ENCODE measurements around the gene TLE6.
A peak's percentile ranks its signal among the peaks of the same experiment; 100 is the strongest.

TLE6 gene

DNA sequence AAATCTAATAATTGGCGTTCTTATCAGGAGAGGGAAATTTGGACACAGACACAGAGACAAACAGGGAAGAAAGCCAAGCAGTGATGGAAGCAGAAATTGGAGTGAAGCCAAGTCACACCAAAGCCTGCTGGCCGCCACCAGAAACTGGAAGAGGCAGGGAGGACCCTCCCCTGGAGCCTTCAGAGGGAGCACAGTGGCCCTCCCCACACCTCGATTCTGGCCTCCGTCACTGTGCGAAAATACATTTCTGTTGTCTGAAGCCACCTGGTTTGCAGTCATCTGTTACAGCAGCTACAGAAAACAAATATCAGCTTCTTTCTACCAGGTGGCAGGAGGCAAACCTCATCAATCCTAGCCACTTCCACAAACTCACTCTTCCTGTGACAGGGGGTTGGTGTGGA is 8.3 kb upstream of the TLE6 start:
- H3K27me3 ChIP-seq (ENCODE audit: control insufficient read depth, low read length): no peaks in the 10 kb centered on the region
- peak overlapping the region; percentile 65 for H3K4me3 ChIP-seq (ENCODE audit: low read length)
- no peaks in the 10 kb centered on the region for H4K20me1 ChIP-seq (ENCODE audit: control insufficient read depth, insufficient read depth, low read depth, low read length)
- TF ChIP-seq EZH2phosphoT487 (IDR thresholded peaks at IDR 0.05; ENCODE audit: borderline replicate concordance, low read length): no peak
- TF ChIP-seq, protein P1, sequence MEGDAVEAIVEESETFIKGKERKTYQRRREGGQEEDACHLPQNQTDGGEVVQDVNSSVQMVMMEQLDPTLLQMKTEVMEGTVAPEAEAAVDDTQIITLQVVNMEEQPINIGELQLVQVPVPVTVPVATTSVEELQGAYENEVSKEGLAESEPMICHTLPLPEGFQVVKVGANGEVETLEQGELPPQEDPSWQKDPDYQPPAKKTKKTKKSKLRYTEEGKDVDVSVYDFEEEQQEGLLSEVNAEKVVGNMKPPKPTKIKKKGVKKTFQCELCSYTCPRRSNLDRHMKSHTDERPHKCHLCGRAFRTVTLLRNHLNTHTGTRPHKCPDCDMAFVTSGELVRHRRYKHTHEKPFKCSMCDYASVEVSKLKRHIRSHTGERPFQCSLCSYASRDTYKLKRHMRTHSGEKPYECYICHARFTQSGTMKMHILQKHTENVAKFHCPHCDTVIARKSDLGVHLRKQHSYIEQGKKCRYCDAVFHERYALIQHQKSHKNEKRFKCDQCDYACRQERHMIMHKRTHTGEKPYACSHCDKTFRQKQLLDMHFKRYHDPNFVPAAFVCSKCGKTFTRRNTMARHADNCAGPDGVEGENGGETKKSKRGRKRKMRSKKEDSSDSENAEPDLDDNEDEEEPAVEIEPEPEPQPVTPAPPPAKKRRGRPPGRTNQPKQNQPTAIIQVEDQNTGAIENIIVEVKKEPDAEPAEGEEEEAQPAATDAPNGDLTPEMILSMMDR (IDR thresholded peaks at IDR 0.05; ENCODE audit: low read depth, low read length, poor library complexity, severe bottlenecking): no peak
- no peaks in the 10 kb centered on the region for H3K9me2 ChIP-seq (replicated peaks; ENCODE audit: control insufficient read depth, low read length)
- peak overlapping the region; percentile 95 for H3K27ac ChIP-seq (ENCODE audit: low read depth, low read length)
- peaks cover 27% of the 10 kb centered on the region for H3F3A ChIP-seq (ENCODE audit: control insufficient read depth, insufficient read depth)
- no peaks in the 10 kb centered on the region for H3K9me3 ChIP-seq (ENCODE audit: control insufficient read depth, insufficient read depth, low read length)
- H3K79me2 ChIP-seq (ENCODE audit: control insufficient read depth, low read length): no peaks in the 10 kb centered on the region
- H3K36me3 ChIP-seq (ENCODE audit: control insufficient read depth, low read length): no peaks in the 10 kb centered on the region
- H3K4me2 ChIP-seq (ENCODE audit: low read length): peak overlapping the region; percentile 76
- H3K4me1 ChIP-seq (ENCODE audit: control insufficient read depth, low read length): peaks cover 75% of the 10 kb centered on the region

DNA sequence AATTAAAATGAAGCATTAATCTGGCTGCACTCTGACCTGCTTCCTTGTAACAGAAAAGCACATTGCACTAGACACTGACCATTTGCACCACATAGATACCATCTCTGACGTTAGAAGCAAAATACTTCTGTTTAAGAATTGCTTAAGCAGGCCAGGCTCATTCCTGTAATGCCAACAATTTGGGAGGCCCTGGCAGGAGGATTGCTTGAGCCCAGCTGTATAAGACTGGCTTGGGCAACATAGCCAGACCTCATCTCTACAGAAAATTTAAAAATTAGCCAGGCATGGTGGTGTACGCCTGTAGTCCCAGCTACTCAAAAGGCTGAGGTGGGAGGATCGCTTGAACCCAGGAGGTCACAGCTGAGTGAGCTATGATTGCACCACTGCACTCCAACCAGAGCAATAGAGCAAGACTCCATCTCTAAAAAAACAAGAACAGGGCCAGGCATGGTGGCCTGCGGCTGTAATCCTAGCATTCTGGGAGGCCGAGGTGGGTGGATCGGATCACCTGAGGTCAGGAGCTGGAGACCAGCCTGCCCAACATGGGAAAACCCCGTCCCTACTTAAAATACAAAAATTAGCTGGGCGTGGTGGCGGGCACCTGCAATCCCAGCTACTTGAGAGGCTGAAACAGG is 7.0 kb upstream of the TLE6 start:
- peaks cover 24% of the 10 kb centered on the region for H3F3A ChIP-seq (ENCODE audit: control insufficient read depth, insufficient read depth)
- no peak for TF ChIP-seq EZH2phosphoT487 (IDR thresholded peaks at IDR 0.05; ENCODE audit: borderline replicate concordance, low read length)
- TF ChIP-seq, protein P1 (IDR thresholded peaks at IDR 0.05; ENCODE audit: low read depth, low read length, poor library complexity, severe bottlenecking): no peak
- no peaks in the 10 kb centered on the region for H4K20me1 ChIP-seq (ENCODE audit: control insufficient read depth, insufficient read depth, low read depth, low read length)
- no peaks in the 10 kb centered on the region for H3K9me3 ChIP-seq (ENCODE audit: control insufficient read depth, insufficient read depth, low read length)
- peaks cover 85% of the 10 kb centered on the region for H3K4me1 ChIP-seq (ENCODE audit: control insufficient read depth, low read length)
- H3K9me2 ChIP-seq (replicated peaks; ENCODE audit: control insufficient read depth, low read length): no peaks in the 10 kb centered on the region
- H3K79me2 ChIP-seq (ENCODE audit: control insufficient read depth, low read length): no peaks in the 10 kb centered on the region
- no peaks in the 10 kb centered on the region for H3K27me3 ChIP-seq (ENCODE audit: control insufficient read depth, low read length)
- H3K4me3 ChIP-seq (ENCODE audit: low read length): no peak overlapping the region; the same call in none of the 2 replicates
- peak overlapping the region; percentile 45 for H3K4me2 ChIP-seq (ENCODE audit: low read length)
- peak overlapping the region; percentile 95 for H3K27ac ChIP-seq (ENCODE audit: low read depth, low read length)
- no peaks in the 10 kb centered on the region for H3K36me3 ChIP-seq (ENCODE audit: control insufficient read depth, low read length)

- Histone ChIP-seq H3K9me2 (replicated peaks; ENCODE audit: control insufficient read depth, low read length) (no peaks in the 10 kb centered on the region), H3F3A (ENCODE audit: control insufficient read depth, insufficient read depth) (peaks cover 14% of the 10 kb centered on the region), H3K27me3 (ENCODE audit: control insufficient read depth, low read length) (no peaks in the 10 kb centered on the region), H3K4me3 (ENCODE audit: low read length) (no peak overlapping the region), H4K20me1 (ENCODE audit: control insufficient read depth, insufficient read depth, low read depth, low read length) (no peaks in the 10 kb centered on the region), H3K9me3 (ENCODE audit: control insufficient read depth, insufficient read depth, low read length) (no peaks in the 10 kb centered on the region), H3K4me1 (ENCODE audit: control insufficient read depth, low read length) (peaks cover 81% of the 10 kb centered on the region), H3K27ac (ENCODE audit: low read depth, low read length) (no peak overlapping the region), H3K79me2 (ENCODE audit: control insufficient read depth, low read length) (peaks cover 5% of the 10 kb centered on the region), H3K36me3 (ENCODE audit: control insufficient read depth, low read length) (no peaks in the 10 kb centered on the region), H3K4me2 (ENCODE audit: low read length) (no peak overlapping the region)
- no peak for TF ChIP-seq EZH2phosphoT487 (IDR thresholded peaks at IDR 0.05; ENCODE audit: borderline replicate concordance, low read length)
- TF ChIP-seq, protein P1 (IDR thresholded peaks at IDR 0.05; ENCODE audit: low read depth, low read length, poor library complexity, severe bottlenecking): no peak
Measured at GRCh38 chr19:2973229-2973628, 4.1 kb upstream of the TLE6 start.
